Fibroblast of lung (primary cell): ENCODE measurements around the gene LITAF.

ENCODE experiments used
- EZH2 ChIP-seq: IDR thresholded peaks from 2 replicates; pipeline ENCODE4 v1.5.1; 2012; ENCODE audit warnings: low read length, control low read depth, mild to moderate bottlenecking; ENCODE audit errors: missing control alignments
- TF ChIP-seq, protein P1 (sequence below), 2 donors: IDR thresholded peaks in 1 of 2; conservative IDR thresholded peaks in 1 of 2; 1 replicate in 1 of 2; 2 replicates in 1 of 2; pipeline ENCODE4 v1.5.1; 2011 to 2012; ENCODE audit warnings: low read length in 2 of 2, control low read depth in 1 of 2, inconsistent platforms in 1 of 2, low read depth in 1 of 2, mild to moderate bottlenecking in 1 of 2

DNA sequence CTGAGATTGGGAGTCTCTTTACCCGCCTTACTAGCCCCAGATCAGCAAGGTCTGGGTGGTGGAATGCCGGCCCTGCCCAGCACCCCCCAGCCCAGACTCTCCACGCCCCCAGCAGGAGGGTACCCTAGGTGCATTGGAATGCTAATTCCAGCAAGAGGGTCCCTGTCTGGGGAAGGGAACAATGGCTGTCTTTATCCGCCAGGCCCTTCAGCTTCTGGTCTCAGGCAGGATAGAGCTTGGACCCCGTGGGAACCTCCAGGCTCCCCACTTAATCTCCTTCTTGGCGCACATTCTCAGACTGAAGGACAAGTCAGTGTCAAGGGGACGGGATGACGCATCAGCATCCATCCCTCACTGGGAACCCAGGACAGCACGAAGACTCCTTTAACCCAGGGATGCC is 85.1 kb downstream of the LITAF start:
- no peak for TF ChIP-seq EZH2
- TF ChIP-seq, protein P1, sequence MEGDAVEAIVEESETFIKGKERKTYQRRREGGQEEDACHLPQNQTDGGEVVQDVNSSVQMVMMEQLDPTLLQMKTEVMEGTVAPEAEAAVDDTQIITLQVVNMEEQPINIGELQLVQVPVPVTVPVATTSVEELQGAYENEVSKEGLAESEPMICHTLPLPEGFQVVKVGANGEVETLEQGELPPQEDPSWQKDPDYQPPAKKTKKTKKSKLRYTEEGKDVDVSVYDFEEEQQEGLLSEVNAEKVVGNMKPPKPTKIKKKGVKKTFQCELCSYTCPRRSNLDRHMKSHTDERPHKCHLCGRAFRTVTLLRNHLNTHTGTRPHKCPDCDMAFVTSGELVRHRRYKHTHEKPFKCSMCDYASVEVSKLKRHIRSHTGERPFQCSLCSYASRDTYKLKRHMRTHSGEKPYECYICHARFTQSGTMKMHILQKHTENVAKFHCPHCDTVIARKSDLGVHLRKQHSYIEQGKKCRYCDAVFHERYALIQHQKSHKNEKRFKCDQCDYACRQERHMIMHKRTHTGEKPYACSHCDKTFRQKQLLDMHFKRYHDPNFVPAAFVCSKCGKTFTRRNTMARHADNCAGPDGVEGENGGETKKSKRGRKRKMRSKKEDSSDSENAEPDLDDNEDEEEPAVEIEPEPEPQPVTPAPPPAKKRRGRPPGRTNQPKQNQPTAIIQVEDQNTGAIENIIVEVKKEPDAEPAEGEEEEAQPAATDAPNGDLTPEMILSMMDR (conservative IDR thresholded peaks at IDR 0.05 in 1 of 2, IDR thresholded peaks at IDR 0.05 in 1 of 2; ENCODE audit: low read depth in 1 of 2, low read length in 2 of 2) = no peak
